NK-92 treated with Interleukin-12 subunit alpha and Interleukin-12 subunit beta, amount 100 ng/mL, for 24 hours (cell line): ENCODE results near the gene ABLIM1.
A peak's percentile ranks its signal among the peaks of the same experiment; 100 is the strongest.

ENCODE experiments used
- DNase-seq: peaks from one replicate; lab custom pipeline; 2025; lab: John Stamatoyannopoulos, UW

Gene ABLIM1

GRCh38 chr10:114489521-114490310 is 168.4 kb downstream of the ABLIM1 start:
- DNase-seq, result no peak

- no peak for DNase-seq
Measured at GRCh38 chr10:114487815-114488536, 170.1 kb downstream of the ABLIM1 start.

- DNase-seq, result no peak
Measured at GRCh38 chr10:114486938-114487814, 170.9 kb downstream of the ABLIM1 start.

- no peak for DNase-seq
Measured at GRCh38 chr10:114485696-114486400, 172.2 kb downstream of the ABLIM1 start.

- no peak for DNase-seq
Measured at GRCh38 chr10:114483575-114483974, 174.5 kb downstream of the ABLIM1 start.

- no peak for DNase-seq
Measured at GRCh38 chr10:114482480-114483304, 175.4 kb downstream of the ABLIM1 start.

GRCh38 chr10:114481055-114481454 is 177.0 kb downstream of the ABLIM1 start:
- no peak for DNase-seq

- DNase-seq, result no peak
Measured at GRCh38 chr10:114479836-114480235, 178.2 kb downstream of the ABLIM1 start.

GRCh38 chr10:114479307-114479706 is 178.8 kb downstream of the ABLIM1 start:
- DNase-seq, result no peak

- DNase-seq, result no peak
Measured at GRCh38 chr10:114478281-114478680, 179.8 kb downstream of the ABLIM1 start.

- no peak for DNase-seq
Measured at GRCh38 chr10:114477285-114477684, 180.8 kb downstream of the ABLIM1 start.

GRCh38 chr10:114474989-114475388 is 183.1 kb downstream of the ABLIM1 start:
- no peak for DNase-seq

- DNase-seq, result no peak
Measured at GRCh38 chr10:114473776-114474175, 184.3 kb downstream of the ABLIM1 start.

GRCh38 chr10:114472877-114473253 is 185.2 kb downstream of the ABLIM1 start:
- DNase-seq, result no peak

GRCh38 chr10:114471906-114472876 is 185.9 kb downstream of the ABLIM1 start:
- no peak for DNase-seq

GRCh38 chr10:114470956-114471905 is 186.8 kb downstream of the ABLIM1 start:
- DNase-seq, result peak; percentile 22

- no peak for DNase-seq
Measured at GRCh38 chr10:114470361-114470760, 187.7 kb downstream of the ABLIM1 start.

- DNase-seq, result peak; percentile 38
Measured at GRCh38 chr10:114458955-114459354, 199.1 kb downstream of the ABLIM1 start.
